Mesenchymal stem cell (in vitro differentiated cells and primary cell): ENCODE data around the gene FBXO7.

Experiments used
- DNase-seq: peaks from one replicate; pipeline ENCODE4 v3.0.0-alpha.2; 2013
- H2AFZ ChIP-seq: one replicate; pipeline ENCODE4 v1.6.1; 2013; ENCODE audit warnings: low read depth, mild to moderate bottlenecking, control low read depth, inconsistent platforms, low read length, moderate library complexity
- H2AK5ac ChIP-seq: 2 replicates; pipeline ENCODE4 v1.6.1; 2013; ENCODE audit warnings: low read length, moderate library complexity, mild to moderate bottlenecking, inconsistent platforms; ENCODE audit not compliant: severe bottlenecking
- H2BK120ac ChIP-seq: one replicate; pipeline ENCODE4 v1.6.1; 2013; ENCODE audit warnings: low read depth, mild to moderate bottlenecking, inconsistent platforms, low read length, moderate library complexity
- H2BK12ac ChIP-seq, 2 experiments: one replicate each; pipeline ENCODE4 v1.6.1; 2013; ENCODE audit warnings: inconsistent platforms in 2 of 2, low read length in 2 of 2, mild to moderate bottlenecking in 2 of 2, moderate library complexity in 2 of 2, control low read depth in 1 of 2
- H2BK15ac ChIP-seq: one replicate; pipeline ENCODE4 v1.6.1; 2013; ENCODE audit warnings: mild to moderate bottlenecking, low read depth, inconsistent platforms; ENCODE audit not compliant: poor library complexity, severe bottlenecking
- H2BK5ac ChIP-seq: 2 replicates; pipeline ENCODE4 v1.6.1; 2013; ENCODE audit warnings: low read depth, mild to moderate bottlenecking, low read length, control low read depth, inconsistent platforms; ENCODE audit not compliant: poor library complexity, severe bottlenecking
- H3K14ac ChIP-seq, 2 experiments: one replicate each; pipeline ENCODE4 v1.6.1; 2013; ENCODE audit warnings: inconsistent platforms in 2 of 2, low read length in 2 of 2, control low read depth in 1 of 2, mild to moderate bottlenecking in 1 of 2, moderate library complexity in 1 of 2
- H3K18ac ChIP-seq, 2 experiments: one replicate each; pipeline ENCODE4 v1.6.1; 2013; ENCODE audit warnings: inconsistent platforms in 2 of 2, low read length in 2 of 2, control low read depth in 1 of 2, low read depth in 1 of 2, mild to moderate bottlenecking in 1 of 2
- H3K23ac ChIP-seq, 2 experiments: one replicate each; pipeline ENCODE4 v1.6.1; 2013; ENCODE audit warnings: inconsistent platforms in 2 of 2, low read length in 2 of 2, mild to moderate bottlenecking in 2 of 2, moderate library complexity in 2 of 2, control low read depth in 1 of 2
- H3K27ac ChIP-seq: 2 replicates; pipeline ENCODE4 v1.5.1; 2013; ENCODE audit warnings: mild to moderate bottlenecking, moderate library complexity, low read length, control low read depth, inconsistent platforms; ENCODE audit not compliant: poor library complexity, severe bottlenecking
- H3K27me3 ChIP-seq, 2 experiments: 2 replicates each; pipeline versions ENCODE4 v1.6.1 to v1.7.0; 2013; ENCODE audit warnings: low read length in 2 of 2, mild to moderate bottlenecking in 2 of 2, moderate library complexity in 2 of 2, control low read depth in 1 of 2, inconsistent platforms in 1 of 2; ENCODE audit not compliant: control insufficient read depth in 1 of 2, insufficient read depth in 1 of 2
- H3K36me3 ChIP-seq, 2 experiments: 2 replicates each; pipeline versions ENCODE4 v1.6.1 to v1.7.0; 2013; ENCODE audit warnings: low read length in 2 of 2, control low read depth in 1 of 2, inconsistent platforms in 1 of 2, low read depth in 1 of 2, mild to moderate bottlenecking in 1 of 2; ENCODE audit not compliant: insufficient read depth in 2 of 2, control insufficient read depth in 1 of 2
- H3K4ac ChIP-seq, 2 experiments: one replicate each; pipeline ENCODE4 v1.6.1; 2013; ENCODE audit warnings: inconsistent platforms in 2 of 2, low read length in 2 of 2, mild to moderate bottlenecking in 2 of 2, moderate library complexity in 2 of 2, control low read depth in 1 of 2, low read depth in 1 of 2
- H3K4me1 ChIP-seq: 2 replicates; pipeline ENCODE4 v1.6.1; 2013; ENCODE audit warnings: low read depth, low read length, control low read depth; ENCODE audit not compliant: control insufficient read depth, insufficient read depth
- H3K4me2 ChIP-seq: 2 replicates; pipeline ENCODE4 v1.6.1; 2013; ENCODE audit warnings: low read length, mild to moderate bottlenecking, inconsistent platforms; ENCODE audit not compliant: poor library complexity, severe bottlenecking
- H3K4me3 ChIP-seq, 2 experiments: 2 replicates each; pipeline versions ENCODE4 v1.5.1 to v1.7.0; 2013; ENCODE audit warnings: low read length in 2 of 2, mild to moderate bottlenecking in 2 of 2, control low read depth in 1 of 2, low read depth in 1 of 2; ENCODE audit not compliant: insufficient read depth in 1 of 2
- H3K79me1 ChIP-seq: replicated peaks from 2 replicates; pipeline ENCODE4 v1.6.1; 2013; ENCODE audit warnings: mild to moderate bottlenecking, control low read depth, low read length, inconsistent platforms; ENCODE audit not compliant: poor library complexity, severe bottlenecking
- H3K9ac ChIP-seq: 2 replicates; pipeline ENCODE4 v1.7.0; 2013; ENCODE audit warnings: mild to moderate bottlenecking, low read length, moderate library complexity
- H3K9me3 ChIP-seq: 2 replicates; pipeline ENCODE4 v1.7.0; 2013; ENCODE audit warnings: mild to moderate bottlenecking, low read length; ENCODE audit not compliant: control insufficient read depth
- H4K8ac ChIP-seq: one replicate; pipeline ENCODE4 v1.6.1; 2013; ENCODE audit warnings: inconsistent platforms, mild to moderate bottlenecking, low read length, moderate library complexity
- H4K91ac ChIP-seq: one replicate; pipeline ENCODE4 v1.6.1; 2013; ENCODE audit warnings: mild to moderate bottlenecking, low read length, inconsistent platforms
- WGBS: methylation state at CpG from one replicate; pipeline ENCODE4 v1.1.7; 2013; ENCODE audit warnings: mixed read lengths; 5-methylcytosine and 5-hydroxymethylcytosine counted together

Gene FBXO7

DNA sequence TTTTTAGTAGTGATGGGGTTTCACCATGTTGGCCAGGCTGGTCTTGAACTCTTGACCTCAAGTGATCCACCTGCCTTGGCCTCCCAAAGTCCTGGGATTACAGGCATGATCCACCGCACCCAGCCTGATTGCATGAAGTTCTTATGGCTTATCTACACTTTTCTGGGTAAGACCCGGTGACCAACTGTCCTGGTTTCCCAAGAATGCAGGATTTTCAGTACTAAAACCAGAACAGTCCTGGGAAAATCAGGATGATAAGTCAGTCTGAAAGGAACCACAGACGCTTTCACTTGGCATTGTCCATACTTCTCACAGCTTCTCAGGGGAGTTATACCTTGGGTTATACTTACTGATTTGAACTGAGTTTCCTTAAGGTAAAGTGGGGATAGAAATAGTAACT is 8.9 kb upstream of the FBXO7 start:
- H3K36me3 ChIP-seq, result no peaks in the 10 kb centered on the region
- no peak for DNase-seq
- no peak overlapping the region for H3K23ac ChIP-seq
- no peak overlapping the region for H2BK120ac ChIP-seq
- H2BK5ac ChIP-seq, result no peak overlapping the region
- peaks cover 24 to 42% of the 10 kb centered on the region in 2 experiments for H3K27me3 ChIP-seq
- H3K18ac ChIP-seq, result no peak overlapping the region
- H3K14ac ChIP-seq, result no peak overlapping the region
- H3K27ac ChIP-seq, result no peak overlapping the region
- H3K4ac ChIP-seq, result no peak overlapping the region
- no peaks in the 10 kb centered on the region for H3K9me3 ChIP-seq
- no peak overlapping the region for H3K9ac ChIP-seq
- no peak overlapping the region for H3K4me3 ChIP-seq
- H2AK5ac ChIP-seq, result no peak overlapping the region
- H4K8ac ChIP-seq, result no peak overlapping the region
- H3K79me1 ChIP-seq, result no peaks in the 10 kb centered on the region
- no peak overlapping the region for H2AFZ ChIP-seq
- no peak overlapping the region for H4K91ac ChIP-seq
- 84% methylated on average over 3 of the region's 3 CpGs for WGBS
- H2BK15ac ChIP-seq, result no peak overlapping the region
- no peak overlapping the region for H2BK12ac ChIP-seq
- H3K4me1 ChIP-seq, result no peaks in the 10 kb centered on the region
- H3K4me2 ChIP-seq, result no peak overlapping the region

DNA sequence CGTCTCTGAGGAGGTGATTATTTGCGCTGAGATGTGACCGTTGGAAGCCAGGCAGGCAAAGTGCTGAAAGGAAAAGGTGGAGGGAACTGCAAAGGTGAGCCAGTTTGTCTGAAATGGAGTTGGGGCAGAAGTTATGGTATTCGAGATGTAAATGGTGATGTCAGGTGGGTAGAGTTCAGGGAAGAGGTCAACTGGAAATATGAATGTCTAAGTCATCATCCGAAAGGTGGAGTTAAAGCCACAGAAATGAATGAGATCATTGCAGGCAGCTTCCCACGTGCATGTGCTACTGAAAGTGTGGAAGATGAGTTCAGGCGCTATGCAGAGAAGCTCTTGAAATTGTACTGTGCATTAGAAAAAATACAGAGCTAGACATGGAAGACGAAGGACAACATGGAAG is 8.1 kb upstream of the FBXO7 start:
- H3K14ac ChIP-seq, result no peak overlapping the region
- WGBS, result 78% methylated on average over 7 of the region's 8 CpGs
- no peaks in the 10 kb centered on the region for H3K9me3 ChIP-seq
- no peak overlapping the region for H3K4me3 ChIP-seq
- no peak overlapping the region for H3K23ac ChIP-seq
- H2AFZ ChIP-seq, result no peak overlapping the region
- H3K4me2 ChIP-seq, result no peak overlapping the region
- H2BK120ac ChIP-seq, result no peak overlapping the region
- no peak overlapping the region for H4K8ac ChIP-seq
- H3K27ac ChIP-seq, result no peak overlapping the region
- H2BK15ac ChIP-seq, result no peak overlapping the region
- no peak overlapping the region for H2BK5ac ChIP-seq
- H3K9ac ChIP-seq, result no peak overlapping the region
- H2AK5ac ChIP-seq, result no peak overlapping the region
- DNase-seq, result no peak
- H3K4me1 ChIP-seq, result no peaks in the 10 kb centered on the region
- H3K36me3 ChIP-seq, result no peaks in the 10 kb centered on the region
- no peak overlapping the region for H2BK12ac ChIP-seq
- H3K18ac ChIP-seq, result no peak overlapping the region
- H3K4ac ChIP-seq, result no peak overlapping the region
- no peaks in the 10 kb centered on the region for H3K79me1 ChIP-seq
- H3K27me3 ChIP-seq, result peaks cover 25 to 34% of the 10 kb centered on the region in 2 experiments
- no peak overlapping the region for H4K91ac ChIP-seq

DNA sequence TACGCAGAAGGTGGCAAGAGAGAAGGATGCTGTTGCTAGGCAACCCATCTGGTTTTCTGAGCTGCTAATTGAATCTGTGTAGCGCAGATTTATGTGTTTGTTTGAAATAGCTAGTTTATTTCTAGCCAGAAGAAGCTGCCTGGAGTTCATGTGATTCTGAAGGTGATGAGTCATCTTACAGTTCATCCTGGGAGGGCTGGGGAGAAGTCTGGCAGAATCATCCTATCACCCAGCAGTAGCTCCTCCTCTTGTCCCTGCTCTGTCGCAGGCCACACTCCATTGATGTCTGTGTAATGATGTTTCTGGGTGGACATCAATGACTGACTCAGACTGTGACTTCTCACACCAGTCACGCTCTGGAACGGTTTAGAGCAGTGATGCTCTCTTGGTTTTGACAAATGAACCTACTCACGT is 4.8 kb upstream of the FBXO7 start:
- under 1% methylated on average over 5 of the region's 6 CpGs for WGBS
- no peak overlapping the region for H2BK12ac ChIP-seq
- no peak overlapping the region for H3K23ac ChIP-seq
- no peak overlapping the region for H3K4me3 ChIP-seq
- peak; percentile 91 for DNase-seq
- no peak overlapping the region for H4K91ac ChIP-seq
- H2BK5ac ChIP-seq, result no peak overlapping the region
- peaks cover 6% of the 10 kb centered on the region for H3K4me1 ChIP-seq
- H3K4me2 ChIP-seq, result no peak overlapping the region
- H3K9me3 ChIP-seq, result no peaks in the 10 kb centered on the region
- no peaks in the 10 kb centered on the region for H3K79me1 ChIP-seq
- H3K27ac ChIP-seq, result no peak overlapping the region
- H2AK5ac ChIP-seq, result no peak overlapping the region
- H3K9ac ChIP-seq, result peak overlapping the region; percentile 61
- no peak overlapping the region for H2BK120ac ChIP-seq
- H2AFZ ChIP-seq, result no peak overlapping the region
- no peaks in the 10 kb centered on the region for H3K36me3 ChIP-seq
- peaks cover 14 to 20% of the 10 kb centered on the region in 2 experiments for H3K27me3 ChIP-seq
- no peak overlapping the region for H2BK15ac ChIP-seq
- H3K18ac ChIP-seq, result no peak overlapping the region
- H3K14ac ChIP-seq, result no peak overlapping the region
- H3K4ac ChIP-seq, result no peak overlapping the region
- no peak overlapping the region for H4K8ac ChIP-seq

DNA sequence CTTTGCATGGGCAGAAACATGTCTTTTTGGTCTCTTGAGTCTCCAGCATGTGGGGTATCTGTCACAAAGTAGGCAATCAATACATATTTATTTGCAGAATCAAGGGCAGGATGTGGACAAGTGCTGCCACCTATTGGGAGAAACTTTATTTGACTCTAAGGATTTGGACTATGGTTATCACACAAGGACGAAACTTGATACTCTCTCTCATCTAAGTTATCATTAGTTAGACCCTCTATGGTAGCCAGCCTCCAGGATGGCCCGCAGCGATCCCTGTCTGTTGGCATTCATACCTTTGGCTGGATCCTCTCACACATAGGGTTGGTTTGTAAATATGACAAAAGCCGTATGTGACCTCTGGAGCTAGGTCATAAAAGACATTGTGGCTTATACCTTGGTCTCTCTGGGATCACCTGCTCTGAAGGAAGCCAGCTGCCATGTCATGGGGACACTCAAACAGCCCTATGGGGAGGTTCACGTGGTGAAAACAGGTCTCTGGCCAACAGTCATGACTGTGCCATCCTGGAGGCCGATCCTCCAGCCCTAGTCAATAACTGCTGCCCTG is 1.1 kb upstream of the FBXO7 start:
- no peak overlapping the region for H3K4me2 ChIP-seq

More for the DNA sequence above, 1.1 kb upstream of the FBXO7 start:
- whole genome bisulfite sequencing, result 34% methylated on average over 6 of the region's 6 CpGs
- no peak overlapping the region for H3K23ac ChIP-seq
- H2AFZ ChIP-seq, result no peak overlapping the region
- peaks cover 0 to 8% of the 10 kb centered on the region in 2 experiments for H3K27me3 ChIP-seq
- DNase-seq, result peak; percentile 79
- no peak overlapping the region for H2BK120ac ChIP-seq
- no peak overlapping the region for H2BK5ac ChIP-seq
- no peak overlapping the region for H3K18ac ChIP-seq
- peak overlapping the region in 1 of 2 experiments; percentile 65 for H2BK12ac ChIP-seq
- H3K9ac ChIP-seq, result peak overlapping the region; percentile 95
- no peaks in the 10 kb centered on the region for H3K9me3 ChIP-seq
- H3K4ac ChIP-seq, result peak overlapping the region in 1 of 2 experiments; percentile 49
- peaks cover 6% of the 10 kb centered on the region for H3K4me1 ChIP-seq
- no peaks in the 10 kb centered on the region for H3K36me3 ChIP-seq
- no peak overlapping the region for H4K91ac ChIP-seq
- peak overlapping the region; percentile 58 for H4K8ac ChIP-seq
- H3K79me1 ChIP-seq, result no peaks in the 10 kb centered on the region
- H3K14ac ChIP-seq, result no peak overlapping the region
- H3K4me3 ChIP-seq, result peak overlapping the region in 1 of 2 experiments; percentile 95
- H2BK15ac ChIP-seq, result no peak overlapping the region
- H3K27ac ChIP-seq, result no peak overlapping the region
- peak overlapping the region; percentile 1 for H2AK5ac ChIP-seq
